BLaER1 (cell line): ENCODE measurements around the gene MTX3.

ENCODE experiments used
- H3K27ac ChIP-seq: shearing (Covaris generic); formaldehyde crosslinking; 2 replicates; pipeline ENCODE4 v1.8.1; 2022
- H3K27me3 ChIP-seq: shearing (Covaris generic); formaldehyde crosslinking; 2 replicates; pipeline ENCODE4 v1.8.1; 2022
- H3K36me3 ChIP-seq: shearing (Covaris generic); formaldehyde crosslinking; 2 replicates; pipeline ENCODE4 v1.8.1; 2022
- H3K4me1 ChIP-seq: shearing (Covaris generic); formaldehyde crosslinking; 2 replicates; pipeline ENCODE4 v1.8.1; 2022
- H3K4me2 ChIP-seq: shearing (Covaris generic); formaldehyde crosslinking; 2 replicates; pipeline ENCODE4 v1.8.1; 2022
- H3K4me3 ChIP-seq: shearing (Covaris generic); formaldehyde crosslinking; 2 replicates; pipeline ENCODE4 v1.8.1; 2022
- H3K9ac ChIP-seq: shearing (Covaris generic); formaldehyde crosslinking; 2 replicates; pipeline ENCODE4 v1.8.1; 2022
- H3K9me3 ChIP-seq: shearing (Covaris generic); formaldehyde crosslinking; 2 replicates; pipeline ENCODE4 v1.8.1; 2022
- H4K20me1 ChIP-seq: shearing (Covaris generic); formaldehyde crosslinking; 2 replicates; pipeline ENCODE4 v1.8.1; 2022
- Cebpa-rat ChIP-seq: shearing (Covaris generic); IDR thresholded peaks from 2 replicates; pipeline ENCODE4 v1.8.1; 2022

MTX3 gene

DNA sequence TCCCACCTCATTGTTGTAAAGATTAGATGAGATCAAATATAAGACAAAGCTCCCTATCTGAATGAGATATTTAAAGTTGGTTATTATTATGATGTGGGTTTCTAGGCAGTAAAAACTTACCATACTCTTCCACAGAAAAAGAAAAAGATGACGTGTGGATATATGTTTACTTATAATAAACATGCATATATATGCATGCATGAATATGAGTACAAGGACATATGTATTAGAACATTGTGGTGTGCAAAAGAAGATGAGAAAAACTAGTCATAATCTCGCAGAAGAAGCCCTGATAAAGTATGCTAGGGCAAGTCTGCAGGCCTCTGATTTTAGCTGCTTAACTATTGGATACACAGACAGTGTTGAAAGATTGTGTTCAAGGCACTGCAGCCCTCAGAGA lies 34.0 kb upstream of the MTX3 start:
- Histone ChIP-seq H3K9ac (no peak overlapping the region), H3K4me1 (no peaks in the 10 kb centered on the region), H3K27me3 (no peaks in the 10 kb centered on the region), H3K9me3 (no peaks in the 10 kb centered on the region), H3K4me3 (no peak overlapping the region), H3K27ac (no peak overlapping the region), H3K4me2 (no peak overlapping the region), H3K36me3 (no peaks in the 10 kb centered on the region), H4K20me1 (no peaks in the 10 kb centered on the region)
- TF ChIP-seq Cebpa-rat: no peak

DNA sequence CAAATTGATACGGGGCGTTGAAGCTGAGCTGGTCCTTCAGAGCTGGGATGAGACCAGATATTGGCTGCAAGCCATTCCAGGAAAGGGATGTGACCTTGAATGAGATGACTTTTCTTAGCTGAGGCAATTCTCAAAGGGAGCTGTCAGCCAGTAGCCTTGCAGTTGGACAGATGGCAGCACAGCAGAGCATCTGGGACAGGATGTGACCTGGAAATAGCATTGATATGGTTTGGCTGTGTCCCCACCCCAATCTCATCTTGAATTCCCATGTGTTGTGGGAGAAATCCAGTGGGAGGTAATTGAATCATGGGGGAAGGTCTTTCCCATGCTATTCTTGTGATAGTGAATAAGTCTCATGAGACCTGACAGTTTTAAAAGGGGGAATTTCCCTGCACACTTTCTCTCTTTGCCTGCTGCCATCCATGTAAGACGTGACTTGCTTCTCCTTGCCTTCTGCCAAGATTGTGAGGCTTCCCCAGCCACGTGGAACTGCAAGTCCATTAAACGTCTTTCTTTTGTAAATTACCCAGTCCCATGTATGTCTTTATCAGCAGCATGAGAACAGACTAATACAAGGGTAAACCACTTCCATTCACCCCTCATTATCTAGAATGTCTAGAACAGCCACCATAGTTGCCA lies 19.8 kb upstream of the MTX3 start:
- peak overlapping the region; percentile 12; the same call in 1 of the 2 replicates for H3K4me2 ChIP-seq
- no peak for TF ChIP-seq Cebpa-rat
- no peak overlapping the region for H3K9ac ChIP-seq
- peaks cover 36% of the 10 kb centered on the region for H3K9me3 ChIP-seq
- no peaks in the 10 kb centered on the region for H3K36me3 ChIP-seq
- H3K27ac ChIP-seq: no peak overlapping the region
- H4K20me1 ChIP-seq: no peaks in the 10 kb centered on the region
- no peak overlapping the region for H3K4me3 ChIP-seq
- 0 out of 2 replicates have a peak, but pooled peaks cover 7% of the 10 kb centered on the region for H3K4me1 ChIP-seq
- H3K27me3 ChIP-seq: no peaks in the 10 kb centered on the region

DNA sequence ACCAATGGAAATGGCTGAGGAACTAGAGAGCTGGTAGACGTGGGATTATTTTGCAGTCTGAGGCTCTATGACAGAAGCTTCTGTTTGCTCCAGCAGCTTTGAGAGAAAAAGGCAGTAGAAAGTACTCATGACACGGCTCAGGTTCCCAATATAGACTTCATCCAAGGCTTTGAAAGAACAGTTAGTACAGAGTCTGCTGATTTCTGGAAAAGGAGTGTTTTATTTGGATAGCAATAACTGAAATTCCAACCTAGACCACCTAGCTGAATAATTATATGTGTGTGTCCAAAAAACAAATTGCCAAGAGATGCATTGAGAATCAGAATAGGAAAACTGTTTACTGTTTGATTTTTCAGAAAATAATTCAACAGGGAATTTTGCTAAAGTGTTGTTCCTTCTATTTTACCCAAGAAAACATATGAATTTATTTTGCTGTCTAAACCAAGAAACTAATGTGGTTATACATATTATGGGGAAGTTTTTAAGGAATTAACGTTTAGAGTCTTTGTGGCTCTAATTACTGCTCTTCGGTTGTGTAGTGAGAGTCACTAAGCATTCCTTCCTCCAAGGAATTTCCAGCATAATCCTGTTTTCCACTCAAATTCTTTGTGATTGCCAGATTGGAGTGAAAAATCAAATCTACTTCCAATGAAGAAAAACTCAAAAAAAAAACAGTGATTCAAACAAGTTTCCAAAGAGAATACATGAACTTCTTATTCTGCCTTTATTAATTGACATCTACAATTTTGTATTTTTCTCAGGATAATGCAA lies 18.1 kb upstream of the MTX3 start:
- TF ChIP-seq Cebpa-rat: no peak
- Histone ChIP-seq H4K20me1 (no peaks in the 10 kb centered on the region), H3K4me1 (0 out of 2 replicates have a peak, but pooled peaks cover 7% of the 10 kb centered on the region), H3K9ac (no peak overlapping the region), H3K4me2 (no peak overlapping the region), H3K36me3 (no peaks in the 10 kb centered on the region), H3K9me3 (peaks cover 36% of the 10 kb centered on the region), H3K4me3 (no peak overlapping the region), H3K27ac (no peak overlapping the region), H3K27me3 (no peaks in the 10 kb centered on the region)

DNA sequence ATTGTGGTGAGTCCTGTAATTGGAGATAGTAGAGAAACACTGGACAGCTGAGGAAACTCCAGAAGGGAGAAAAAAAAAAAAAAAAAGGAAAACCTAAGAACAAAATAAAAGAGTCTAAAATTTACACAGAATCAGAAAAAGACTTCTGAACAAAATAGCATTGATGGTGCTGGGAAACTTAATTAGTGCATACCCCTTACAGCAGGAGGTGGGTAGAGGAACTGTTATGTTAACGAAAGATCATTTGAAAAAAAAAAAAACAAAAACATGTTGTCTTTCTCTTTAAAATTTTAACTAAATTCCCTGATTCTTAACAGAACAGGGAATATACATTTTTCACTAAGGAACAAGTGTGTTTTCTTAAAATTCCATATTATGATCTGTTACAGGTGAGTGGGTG lies 11.6 kb upstream of the MTX3 start:
- H3K27me3 ChIP-seq: no peaks in the 10 kb centered on the region
- TF ChIP-seq Cebpa-rat: no peak
- no peaks in the 10 kb centered on the region for H3K4me1 ChIP-seq
- no peak overlapping the region for H3K4me3 ChIP-seq
- no peaks in the 10 kb centered on the region for H3K36me3 ChIP-seq
- H3K4me2 ChIP-seq: no peak overlapping the region
- no peak overlapping the region for H3K27ac ChIP-seq
- H4K20me1 ChIP-seq: no peaks in the 10 kb centered on the region
- H3K9ac ChIP-seq: no peak overlapping the region
- peaks cover 7% of the 10 kb centered on the region; the same call in 1 of the 2 replicates for H3K9me3 ChIP-seq

DNA sequence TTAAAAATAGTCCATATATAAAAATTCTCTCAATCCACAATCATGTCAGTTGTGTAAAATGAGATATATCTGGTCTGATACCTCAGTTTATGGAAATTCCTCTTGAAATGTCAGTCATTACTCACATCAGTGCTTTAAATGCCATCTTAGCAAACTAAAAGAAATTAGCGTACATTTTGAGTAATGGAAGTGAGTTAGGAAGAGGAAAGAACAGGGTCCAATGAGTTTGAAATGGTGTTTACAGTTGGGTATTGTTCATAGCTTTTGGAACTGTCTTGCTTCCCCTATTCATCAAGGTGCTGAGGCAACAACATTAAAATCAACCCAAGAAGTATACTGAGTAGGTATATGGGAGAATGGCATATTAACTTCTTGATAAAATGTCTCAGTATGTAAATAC lies 8.7 kb upstream of the MTX3 start:
- Histone ChIP-seq H3K27ac (no peak overlapping the region), H3K36me3 (no peaks in the 10 kb centered on the region), H3K4me2 (no peak overlapping the region), H3K9me3 (no peaks in the 10 kb centered on the region), H3K9ac (no peak overlapping the region), H3K4me3 (no peak overlapping the region), H3K4me1 (no peaks in the 10 kb centered on the region), H4K20me1 (no peaks in the 10 kb centered on the region), H3K27me3 (no peaks in the 10 kb centered on the region)
- TF ChIP-seq Cebpa-rat: no peak

DNA sequence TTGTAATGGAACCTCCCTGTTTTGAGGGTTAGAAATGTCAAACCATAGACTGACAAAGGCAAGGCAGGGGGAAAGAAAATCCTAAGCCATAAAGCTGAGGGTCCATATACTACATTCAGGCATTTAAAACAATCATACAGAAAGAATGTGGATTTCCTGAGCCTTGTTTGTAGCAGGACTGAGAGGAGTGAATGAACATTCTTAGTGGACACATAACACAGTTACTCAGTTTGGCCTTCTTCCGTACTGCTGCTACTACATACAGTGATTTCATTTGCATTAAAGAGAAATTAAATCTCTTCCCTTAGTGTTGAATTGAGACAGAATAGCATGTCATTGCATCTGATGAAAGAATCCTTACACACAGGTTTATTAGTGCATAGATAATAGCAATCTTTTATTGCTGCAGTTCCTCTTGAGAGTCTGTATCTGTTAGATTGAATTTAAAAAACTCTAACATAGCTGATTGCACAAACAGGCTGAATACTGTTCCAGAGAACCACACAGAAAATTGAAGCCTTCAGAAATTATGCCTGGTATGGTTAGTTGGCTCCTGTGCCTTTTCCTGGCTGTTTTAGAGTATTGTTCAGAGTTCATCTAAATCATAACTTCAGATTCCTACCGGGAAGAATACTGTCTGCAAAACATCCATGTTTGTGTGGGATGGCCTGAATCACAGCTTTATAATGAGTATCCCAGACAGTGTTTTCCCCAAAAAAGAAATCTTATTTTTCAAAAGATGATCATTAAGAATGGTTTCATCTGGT lies 2.0 kb upstream of the MTX3 start:
- H3K4me2 ChIP-seq: no peak overlapping the region
- no peaks in the 10 kb centered on the region for H3K4me1 ChIP-seq
- TF ChIP-seq Cebpa-rat: no peak
- H4K20me1 ChIP-seq: no peaks in the 10 kb centered on the region
- H3K27me3 ChIP-seq: no peaks in the 10 kb centered on the region
- no peak overlapping the region for H3K27ac ChIP-seq
- no peaks in the 10 kb centered on the region for H3K36me3 ChIP-seq
- no peak overlapping the region for H3K9ac ChIP-seq
- peaks cover 17% of the 10 kb centered on the region for H3K9me3 ChIP-seq
- H3K4me3 ChIP-seq: no peak overlapping the region

DNA sequence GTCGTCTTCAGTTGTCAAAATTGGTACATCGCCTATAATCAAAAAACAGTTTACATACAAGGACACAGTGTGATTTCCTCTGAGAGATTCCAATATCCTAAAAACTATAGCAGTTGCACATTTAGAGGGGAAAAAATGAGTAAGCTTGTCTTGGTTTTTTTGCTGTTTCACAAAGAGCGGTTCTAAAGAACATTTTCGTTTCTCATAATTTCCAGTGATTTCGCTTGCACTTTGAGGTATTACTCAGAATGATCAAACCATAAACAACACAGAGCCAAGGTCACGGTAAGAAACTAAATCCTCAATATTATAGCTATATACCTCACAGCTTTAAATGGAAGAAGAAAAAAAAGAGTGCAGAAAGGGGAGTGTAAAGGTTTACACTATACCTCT lies 861 bp downstream of the MTX3 start:
- no peak overlapping the region for H3K27ac ChIP-seq
- no peak overlapping the region for H3K9ac ChIP-seq
- no peaks in the 10 kb centered on the region for H3K4me1 ChIP-seq
- no peaks in the 10 kb centered on the region for H3K36me3 ChIP-seq
- no peaks in the 10 kb centered on the region for H4K20me1 ChIP-seq
- no peaks in the 10 kb centered on the region for H3K27me3 ChIP-seq
- no peak for TF ChIP-seq Cebpa-rat
- H3K4me2 ChIP-seq: no peak overlapping the region
- no peak overlapping the region for H3K4me3 ChIP-seq
- H3K9me3 ChIP-seq: peaks cover 17% of the 10 kb centered on the region

DNA sequence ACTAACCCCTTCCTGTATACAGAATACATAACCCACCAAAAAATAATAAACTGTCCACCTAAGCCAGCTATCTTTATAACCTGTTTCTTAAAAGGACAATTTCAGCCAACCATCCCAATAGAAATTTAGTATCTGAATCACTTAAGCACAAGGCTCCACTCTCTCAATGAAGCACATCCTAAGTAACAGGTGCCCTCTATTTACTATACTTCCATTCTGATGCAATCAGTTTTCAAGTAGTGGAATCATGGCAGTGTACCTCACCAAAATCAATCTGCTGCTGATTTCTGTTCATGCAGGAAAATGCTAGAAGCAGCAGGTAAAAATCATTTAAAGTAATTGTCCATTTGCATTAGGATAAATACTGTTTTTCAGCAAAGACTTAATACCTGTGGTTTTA lies 4.8 kb downstream of the MTX3 start:
- peaks cover 25% of the 10 kb centered on the region for H3K4me1 ChIP-seq
- TF ChIP-seq Cebpa-rat: no peak
- no peak overlapping the region for H3K4me3 ChIP-seq
- H3K36me3 ChIP-seq: no peaks in the 10 kb centered on the region
- H3K9me3 ChIP-seq: peaks cover 16% of the 10 kb centered on the region
- H3K4me2 ChIP-seq: no peak overlapping the region
- H3K27me3 ChIP-seq: no peaks in the 10 kb centered on the region
- no peaks in the 10 kb centered on the region for H4K20me1 ChIP-seq
- no peak overlapping the region for H3K9ac ChIP-seq
- no peak overlapping the region for H3K27ac ChIP-seq

DNA sequence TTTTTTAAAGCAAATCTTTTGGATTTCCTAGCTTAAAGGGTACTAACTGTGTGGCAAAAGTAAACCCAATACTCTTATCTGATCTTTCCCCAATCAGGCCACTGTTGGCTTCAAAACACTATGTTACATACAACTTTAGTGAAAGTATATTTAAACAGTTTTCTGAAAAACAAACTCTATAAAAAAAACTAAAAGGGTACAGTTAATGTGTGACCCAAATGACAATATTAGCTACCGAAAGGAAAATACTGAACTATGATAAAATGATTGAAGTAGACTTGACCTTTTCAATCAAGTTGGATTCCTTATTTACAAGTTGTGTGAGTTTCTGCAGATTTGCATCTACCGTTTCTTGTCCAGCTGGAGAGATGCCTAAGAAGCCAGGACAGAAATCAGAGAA lies 5.8 kb downstream of the MTX3 start:
- no peaks in the 10 kb centered on the region for H3K27me3 ChIP-seq
- peaks cover 35% of the 10 kb centered on the region for H3K4me1 ChIP-seq
- H3K4me3 ChIP-seq: no peak overlapping the region
- peaks cover 6% of the 10 kb centered on the region for H3K9me3 ChIP-seq
- TF ChIP-seq Cebpa-rat: no peak
- no peak overlapping the region for H3K9ac ChIP-seq
- no peak overlapping the region for H3K4me2 ChIP-seq
- H3K36me3 ChIP-seq: no peaks in the 10 kb centered on the region
- no peaks in the 10 kb centered on the region for H4K20me1 ChIP-seq
- H3K27ac ChIP-seq: no peak overlapping the region

DNA sequence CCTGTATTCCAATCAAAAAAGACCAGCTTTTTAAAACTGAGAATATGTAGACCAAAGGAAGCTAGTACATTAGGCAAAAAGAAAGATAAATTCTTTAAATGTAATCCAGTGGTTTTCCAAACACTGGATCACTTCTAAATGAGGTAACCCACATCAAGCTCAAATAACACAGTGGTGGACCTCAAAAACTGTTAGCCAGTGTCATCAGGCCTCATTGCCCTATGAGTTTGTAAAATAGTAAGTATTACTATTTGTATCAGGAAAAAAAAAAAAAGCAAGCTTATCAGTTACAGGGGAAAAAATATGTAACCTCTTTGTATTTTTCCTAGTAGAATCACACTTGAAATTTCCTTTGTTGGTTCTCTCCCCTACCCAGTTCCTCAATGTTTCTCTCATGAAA lies 6.7 kb downstream of the MTX3 start:
- Histone ChIP-seq H3K9me3 (peaks cover 6% of the 10 kb centered on the region), H3K4me2 (no peak overlapping the region), H3K4me3 (no peak overlapping the region), H3K36me3 (no peaks in the 10 kb centered on the region), H3K9ac (no peak overlapping the region), H3K27me3 (no peaks in the 10 kb centered on the region), H3K27ac (no peak overlapping the region), H3K4me1 (peaks cover 44% of the 10 kb centered on the region), H4K20me1 (no peaks in the 10 kb centered on the region)
- no peak for TF ChIP-seq Cebpa-rat
